WI38 (cell line): ENCODE data around the gene TEX19.

Source experiments
- H3K4me3 ChIP-seq: 2 replicates; pipeline ENCODE4 v1.5.1; 2011; ENCODE audit warnings: low read depth, mild to moderate bottlenecking, control low read depth, low read length
- TF ChIP-seq, protein P1 (sequence below): IDR thresholded peaks from 2 replicates; pipeline ENCODE4 v1.5.1; 2012; ENCODE audit warnings: low read depth, mild to moderate bottlenecking, control low read depth, low read length

The TEX19 gene, protein sequence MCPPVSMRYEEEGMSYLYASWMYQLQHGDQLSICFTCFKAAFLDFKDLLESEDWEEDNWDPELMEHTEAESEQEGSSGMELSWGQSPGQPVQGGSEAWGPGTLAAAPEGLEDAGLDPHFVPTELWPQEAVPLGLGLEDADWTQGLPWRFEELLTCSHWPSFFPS

DNA sequence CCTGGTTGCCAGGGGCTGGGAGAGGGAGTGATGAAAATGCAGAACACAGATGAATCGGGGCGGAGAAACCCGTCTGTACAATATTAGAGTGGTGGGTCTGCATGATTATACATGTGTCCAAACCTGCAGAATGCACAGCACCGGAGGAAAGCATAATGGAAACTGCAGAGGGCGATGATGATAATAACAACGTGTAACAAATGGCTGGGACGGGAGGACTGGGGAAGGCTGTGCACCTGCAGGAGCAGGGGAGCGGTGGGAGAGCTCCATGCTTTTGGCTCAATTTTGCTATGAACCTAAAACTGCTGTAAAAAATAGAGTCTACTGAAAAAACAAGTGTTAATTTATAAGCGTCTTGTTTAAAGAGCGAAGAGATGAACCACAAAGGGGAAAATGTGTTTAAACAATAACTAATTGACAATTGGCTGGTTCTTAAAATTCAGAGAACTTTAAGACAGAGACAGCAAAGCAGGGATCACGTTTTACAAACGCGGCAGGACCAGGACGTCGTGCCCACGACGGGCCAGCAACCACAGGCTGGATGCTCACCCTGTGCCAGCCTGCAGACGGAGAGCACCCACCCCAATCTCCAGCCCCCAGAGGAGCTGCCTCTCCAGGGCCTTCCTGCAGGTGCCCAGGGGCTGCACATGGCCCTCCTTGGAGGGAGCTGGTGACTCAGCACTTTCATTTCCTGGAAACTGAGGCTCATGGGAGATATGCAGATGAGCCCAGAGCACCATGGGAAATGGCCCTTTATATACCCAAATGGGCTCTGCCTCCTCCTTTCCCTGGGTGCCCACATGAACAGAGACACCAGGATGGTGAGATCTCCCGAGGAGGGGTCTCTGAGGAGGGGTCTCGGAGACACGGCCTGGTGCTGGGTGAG, at the start of gene TEX19:
Gene TEX19, plus strand, starts transcription at position 783 of the 886 bp plus-strand sequence. CDS start 2,904 bp downstream, outside the sequence.
- H3K4me3 ChIP-seq, result no peak within 1 kb of the TSS
- TF ChIP-seq, protein P1, sequence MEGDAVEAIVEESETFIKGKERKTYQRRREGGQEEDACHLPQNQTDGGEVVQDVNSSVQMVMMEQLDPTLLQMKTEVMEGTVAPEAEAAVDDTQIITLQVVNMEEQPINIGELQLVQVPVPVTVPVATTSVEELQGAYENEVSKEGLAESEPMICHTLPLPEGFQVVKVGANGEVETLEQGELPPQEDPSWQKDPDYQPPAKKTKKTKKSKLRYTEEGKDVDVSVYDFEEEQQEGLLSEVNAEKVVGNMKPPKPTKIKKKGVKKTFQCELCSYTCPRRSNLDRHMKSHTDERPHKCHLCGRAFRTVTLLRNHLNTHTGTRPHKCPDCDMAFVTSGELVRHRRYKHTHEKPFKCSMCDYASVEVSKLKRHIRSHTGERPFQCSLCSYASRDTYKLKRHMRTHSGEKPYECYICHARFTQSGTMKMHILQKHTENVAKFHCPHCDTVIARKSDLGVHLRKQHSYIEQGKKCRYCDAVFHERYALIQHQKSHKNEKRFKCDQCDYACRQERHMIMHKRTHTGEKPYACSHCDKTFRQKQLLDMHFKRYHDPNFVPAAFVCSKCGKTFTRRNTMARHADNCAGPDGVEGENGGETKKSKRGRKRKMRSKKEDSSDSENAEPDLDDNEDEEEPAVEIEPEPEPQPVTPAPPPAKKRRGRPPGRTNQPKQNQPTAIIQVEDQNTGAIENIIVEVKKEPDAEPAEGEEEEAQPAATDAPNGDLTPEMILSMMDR, result no peak

DNA sequence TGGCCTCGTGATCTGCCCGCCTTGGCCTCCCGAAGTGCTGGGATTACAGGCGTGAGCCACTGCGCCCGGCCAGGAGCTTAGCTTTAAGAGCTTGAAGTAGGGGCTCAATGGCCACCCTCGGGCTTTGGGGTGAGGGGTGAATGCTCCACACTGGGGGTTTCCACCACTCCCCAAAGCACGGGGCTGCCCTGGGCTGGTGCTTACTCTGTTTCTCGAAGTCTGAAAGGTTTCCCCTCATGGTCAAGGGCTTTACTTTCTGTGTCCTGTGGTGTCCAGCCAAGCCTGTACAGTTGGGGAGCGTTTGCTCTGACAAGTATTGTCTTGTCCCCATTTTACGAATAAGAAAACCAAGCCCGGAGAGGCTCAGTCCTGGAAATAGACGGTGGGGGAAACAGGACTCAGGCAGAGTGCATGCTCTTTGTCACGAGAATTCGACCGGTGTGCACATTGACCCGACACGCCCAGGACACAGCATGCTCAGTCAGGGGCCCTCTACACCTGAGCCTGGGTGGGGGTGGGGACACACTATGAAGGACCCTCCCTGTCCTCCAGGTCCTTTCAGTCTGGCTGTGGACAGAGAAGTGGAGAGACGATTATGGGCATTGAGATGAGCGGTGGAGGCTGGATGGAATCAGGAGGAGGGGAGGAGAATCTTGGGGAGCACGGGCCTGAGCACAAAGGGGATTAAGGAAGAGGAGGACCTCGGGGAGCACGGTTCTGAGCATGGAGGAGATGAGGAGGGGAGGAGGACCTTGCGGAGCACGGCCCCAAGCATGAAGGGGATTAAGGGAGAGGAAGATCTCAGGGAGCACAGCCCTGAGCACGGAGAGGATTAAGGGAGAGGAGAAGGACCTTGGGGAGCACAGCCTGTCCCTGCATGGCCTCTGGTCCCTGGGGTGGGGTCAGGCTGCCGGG, 49.1 kb upstream of the TEX19 start:
- no peak overlapping the region for H3K4me3 ChIP-seq
- TF ChIP-seq, protein P1, result no peak

DNA sequence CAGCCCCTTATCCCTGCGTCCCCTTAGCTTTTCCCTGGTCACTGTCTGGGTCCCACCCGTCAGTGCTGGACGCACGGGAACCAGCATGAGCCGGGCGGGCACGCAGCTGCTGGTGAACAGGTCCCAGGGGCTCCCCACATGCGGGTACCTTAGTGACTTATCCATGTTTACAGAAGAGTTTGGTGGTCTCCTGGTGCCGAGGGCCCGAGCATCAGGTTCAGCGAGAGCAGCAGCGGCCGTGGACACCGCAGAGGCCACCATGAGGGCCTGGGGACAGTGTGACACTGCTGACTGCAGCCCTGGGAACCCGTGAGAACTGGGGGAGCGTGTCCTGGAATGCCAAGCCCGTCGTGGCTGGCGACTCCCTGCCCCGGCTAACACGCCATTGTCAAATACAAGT, 48.2 kb upstream of the TEX19 start:
- TF ChIP-seq, protein P1, result no peak
- no peak overlapping the region for H3K4me3 ChIP-seq

DNA sequence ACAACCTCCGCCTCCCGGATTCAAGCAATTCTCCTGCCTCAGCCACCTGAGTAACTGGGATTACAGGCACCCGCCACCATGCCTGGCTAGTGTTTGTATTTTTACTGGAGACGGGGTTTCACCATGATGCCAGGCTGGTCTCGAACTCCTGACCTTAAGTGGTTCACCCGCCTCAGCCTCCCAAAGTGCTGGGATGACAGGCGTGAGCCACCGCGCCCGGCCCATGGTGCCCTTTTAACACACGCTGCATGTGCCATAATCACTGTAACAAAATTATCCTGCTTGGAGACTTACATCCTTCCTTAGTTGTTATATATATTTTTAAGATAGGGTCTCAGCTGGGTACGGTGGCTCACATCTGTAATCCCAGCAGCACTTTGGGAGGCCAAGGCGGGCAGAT, 47.1 kb upstream of the TEX19 start:
- TF ChIP-seq, protein P1, result no peak
- H3K4me3 ChIP-seq, result no peak overlapping the region

DNA sequence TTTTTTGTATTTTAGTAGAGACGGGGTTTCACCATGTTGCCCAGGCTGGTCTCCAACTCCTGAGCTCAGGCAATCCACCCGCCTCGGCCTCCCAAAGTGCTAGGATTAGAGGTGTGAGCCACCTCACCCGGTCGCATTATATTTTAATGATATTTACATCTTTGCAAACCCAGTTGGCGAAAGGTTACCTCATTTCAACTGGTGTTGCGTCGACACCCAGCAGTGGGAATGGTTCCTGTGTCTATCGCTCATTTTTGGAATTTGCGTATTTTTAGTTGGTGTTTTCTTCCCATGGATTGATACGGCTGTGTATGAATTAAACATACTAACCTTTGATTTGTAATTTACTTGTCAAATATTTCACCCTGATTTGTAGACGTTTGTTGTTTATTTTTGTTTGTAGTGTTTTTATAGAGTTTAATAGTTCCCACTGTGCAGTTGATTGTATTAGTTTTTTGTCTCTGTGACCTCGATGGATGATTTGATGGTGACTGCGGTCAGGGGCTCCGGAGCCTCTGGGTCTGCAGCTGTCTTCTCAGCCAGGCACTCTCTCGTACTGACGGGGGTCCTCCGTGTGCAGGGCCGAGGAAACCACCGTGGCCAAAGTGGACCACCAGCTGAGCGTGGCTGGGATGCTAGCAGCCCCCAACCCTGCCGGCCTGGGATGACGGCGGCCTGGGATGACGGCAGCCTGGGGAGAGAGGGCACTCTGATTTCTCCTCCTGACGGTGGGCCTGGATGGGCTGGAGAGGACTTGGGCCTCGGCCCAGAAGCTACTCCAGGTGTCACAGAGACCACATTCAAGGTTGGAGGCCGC, 45.6 kb upstream of the TEX19 start:
- no peak overlapping the region for H3K4me3 ChIP-seq
- TF ChIP-seq, protein P1, result no peak

DNA sequence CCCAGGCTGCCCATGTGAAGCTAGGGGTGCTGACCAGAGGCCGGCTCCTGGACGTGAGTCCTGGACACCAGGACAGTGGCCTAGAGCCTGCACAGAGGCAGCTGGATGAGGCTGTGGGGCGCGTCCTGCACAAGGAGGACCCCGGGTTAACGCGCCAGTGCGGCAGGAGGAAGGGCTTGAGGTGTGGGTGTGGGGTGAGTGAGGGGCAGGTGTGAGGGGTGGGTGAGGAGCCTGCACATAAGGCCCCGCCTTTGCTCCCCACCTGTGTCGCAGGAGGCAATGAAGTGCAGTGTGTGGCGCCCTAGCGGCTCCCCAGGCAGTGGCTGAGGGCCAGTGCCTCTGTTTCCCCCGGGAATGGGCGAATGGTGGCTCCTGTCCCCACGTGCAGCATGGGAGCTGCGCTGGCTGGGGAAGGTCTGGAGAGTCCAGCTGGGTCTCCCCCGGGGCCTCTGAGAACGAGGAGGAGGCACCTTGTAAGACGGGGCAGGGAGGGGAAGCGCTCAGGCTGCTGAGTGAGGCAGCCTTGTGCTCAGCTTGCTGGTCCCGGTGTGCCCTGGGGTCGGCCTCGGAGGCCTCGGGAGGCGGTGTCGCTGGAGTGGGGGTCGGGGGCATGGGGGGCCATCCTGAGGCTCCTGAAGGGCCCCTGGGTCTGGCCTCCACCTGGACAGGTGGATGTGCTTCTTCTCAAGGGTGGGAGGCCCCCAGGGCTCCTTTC, 44.9 kb upstream of the TEX19 start:
- H3K4me3 ChIP-seq, result no peak overlapping the region
- TF ChIP-seq, protein P1, result no peak
